Hepatocyte (in vitro differentiated cells): ENCODE data around the gene CHKA. TPM values are rescaled to one million over a fixed set of nuclear protein-coding genes. Genes with fewer than 3 reads are reported as not detected.

Source experiments
- DNase-seq: peaks from one replicate; pipeline ENCODE4 v3.0.0-alpha.2; 2016; ENCODE audit warnings: low spot score
- H2AFZ ChIP-seq: fragments of 200-600 bp; sonication (generic); 2 replicates; pipeline ENCODE4 v1.6.0; 2016; ENCODE audit warnings: antibody characterized with exemption, mild to moderate bottlenecking
- H3K27ac ChIP-seq: fragments of 200-600 bp; sonication (generic); 2 replicates; pipeline ENCODE4 v1.5.1; 2016; ENCODE audit warnings: mild to moderate bottlenecking
- H3K27me3 ChIP-seq: fragments of 200-600 bp; sonication (generic); 2 replicates; pipeline ENCODE4 v1.6.1; 2016
- H3K36me3 ChIP-seq: fragments of 200-600 bp; sonication (generic); replicated peaks from 2 replicates; pipeline ENCODE4 v1.5.1; 2016; ENCODE audit warnings: low read depth; ENCODE audit not compliant: insufficient read depth
- H3K4me1 ChIP-seq: fragments of 200-600 bp; sonication (generic); 2 replicates; pipeline ENCODE4 v1.5.1; 2016; ENCODE audit warnings: mild to moderate bottlenecking, moderate library complexity; ENCODE audit not compliant: insufficient read depth
- H3K4me2 ChIP-seq: fragments of 200-600 bp; sonication (generic); 2 replicates; pipeline ENCODE4 v1.6.0; 2016
- H3K4me3 ChIP-seq: fragments of 200-600 bp; sonication (generic); 2 replicates; pipeline ENCODE4 v1.5.1; 2016; ENCODE audit warnings: mild to moderate bottlenecking
- H3K79me2 ChIP-seq: fragments of 200-600 bp; sonication (generic); 2 replicates; pipeline ENCODE4 v1.6.0; 2017; ENCODE audit warnings: mild to moderate bottlenecking
- H3K9me2 ChIP-seq: fragments of 200-600 bp; sonication (generic); replicated peaks from 2 replicates; pipeline ENCODE4 v1.6.0; 2017; ENCODE audit warnings: mild to moderate bottlenecking; ENCODE audit not compliant: insufficient read depth
- H3K9me3 ChIP-seq: fragments of 200-600 bp; sonication (generic); 2 replicates; pipeline ENCODE4 v1.5.1; 2016; ENCODE audit warnings: low read depth, mild to moderate bottlenecking
- H4K20me1 ChIP-seq: fragments of 200-600 bp; sonication (generic); 2 replicates; pipeline ENCODE4 v1.6.0; 2016; ENCODE audit warnings: mild to moderate bottlenecking; ENCODE audit not compliant: insufficient read depth, poor library complexity, severe bottlenecking
- EZH2 ChIP-seq: fragments of 200-600 bp; sonication (generic); IDR thresholded peaks from 2 replicates; pipeline ENCODE4 v1.6.1; 2016; ENCODE audit warnings: antibody characterized with exemption, mild to moderate bottlenecking, borderline replicate concordance
- EZH2phosphoT487 ChIP-seq: fragments of 200-600 bp; sonication (generic); IDR thresholded peaks from one replicate; pipeline ENCODE4 v1.6.1; 2018; ENCODE audit warnings: antibody characterized with exemption, mild to moderate bottlenecking, low read depth, moderate library complexity; ENCODE audit not compliant: unreplicated experiment, severe bottlenecking
- WGBS: methylation state at CpG from one replicate; pipeline ENCODE4 v1.1.6; 2016; ENCODE audit warnings: low lambda C conversion rate; ENCODE audit errors: missing lambda C conversion rate; 5-methylcytosine and 5-hydroxymethylcytosine counted together
- polyA plus RNA-seq: library from polyadenylated mRNA; unstranded; fragments of >200 nt; fragmentation: Nextera tagmentation; extraction: Ambion mirVana; gene quantifications from 2 replicates; pipeline ENCODE4 v1.2.1, GENCODE V29; 2016
- total RNA-seq: library from RNA; depleted of rRNA; stranded (reverse); fragments of >200 nt; gene quantifications from 2 replicates; pipeline ENCODE4 v1.2.3, GENCODE V29; 2014
- TF ChIP-seq, protein P1 (sequence below): fragments of 200-600 bp; sonication (generic); IDR thresholded peaks from 2 replicates; pipeline ENCODE4 v1.5.1; 2016; ENCODE audit warnings: antibody characterized with exemption, mild to moderate bottlenecking; ENCODE audit not compliant: poor library complexity

The CHKA gene
- total and polyA plus RNA-seq, 2 experiments from 2014 or later: 70.0 to 117 TPM

DNA sequence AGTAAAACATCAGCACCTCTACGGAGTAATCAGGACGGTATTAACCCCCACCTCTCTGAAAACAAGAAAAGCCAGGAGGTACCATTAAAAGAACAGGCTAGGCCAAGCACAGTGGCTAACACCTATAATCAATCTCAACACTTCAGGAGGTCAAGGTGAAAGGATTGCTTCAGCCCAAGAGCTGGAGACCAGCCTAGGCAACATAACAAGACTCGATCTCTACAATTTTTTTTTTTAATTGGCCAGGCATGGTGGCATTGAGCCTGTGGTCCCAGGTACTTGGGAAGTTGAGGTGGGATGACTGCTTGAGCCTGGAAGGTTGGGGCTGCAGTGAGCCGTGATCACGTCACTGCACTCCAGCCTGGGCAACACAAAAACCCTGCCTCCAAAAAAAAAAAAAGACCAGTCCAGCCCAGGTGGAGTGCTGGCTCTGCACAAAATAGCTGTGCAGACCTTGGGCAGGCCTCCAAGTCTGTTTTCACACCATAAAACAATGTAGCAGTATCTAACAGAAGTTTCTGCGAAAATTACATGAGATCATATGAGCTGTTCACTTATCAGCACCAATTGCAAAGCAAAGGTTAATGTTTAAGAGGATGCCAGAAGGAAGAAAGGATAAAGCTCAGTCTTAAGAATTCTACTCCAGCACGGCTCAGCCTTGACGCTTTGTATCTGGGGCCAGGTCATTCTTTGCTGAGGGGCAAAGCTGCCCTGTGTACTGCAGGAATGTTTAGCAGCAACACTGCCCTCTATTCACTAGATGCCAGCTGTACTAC is 14.8 kb downstream of the CHKA start:
- Histone ChIP-seq H3K9me3 (no peaks in the 10 kb centered on the region), H3K9me2 (no peaks in the 10 kb centered on the region), H3K27me3 (no peaks in the 10 kb centered on the region), H3K79me2 (peaks cover 95% of the 10 kb centered on the region), H3K27ac (peak overlapping the region; percentile 81), H4K20me1 (peaks cover 65% of the 10 kb centered on the region), H3K4me1 (peaks cover 31% of the 10 kb centered on the region), H3K36me3 (no peaks in the 10 kb centered on the region), H3K4me2 (peak overlapping the region; percentile 55), H3K4me3 (no peak overlapping the region), H2AFZ (no peak overlapping the region)
- TF ChIP-seq, protein P1, sequence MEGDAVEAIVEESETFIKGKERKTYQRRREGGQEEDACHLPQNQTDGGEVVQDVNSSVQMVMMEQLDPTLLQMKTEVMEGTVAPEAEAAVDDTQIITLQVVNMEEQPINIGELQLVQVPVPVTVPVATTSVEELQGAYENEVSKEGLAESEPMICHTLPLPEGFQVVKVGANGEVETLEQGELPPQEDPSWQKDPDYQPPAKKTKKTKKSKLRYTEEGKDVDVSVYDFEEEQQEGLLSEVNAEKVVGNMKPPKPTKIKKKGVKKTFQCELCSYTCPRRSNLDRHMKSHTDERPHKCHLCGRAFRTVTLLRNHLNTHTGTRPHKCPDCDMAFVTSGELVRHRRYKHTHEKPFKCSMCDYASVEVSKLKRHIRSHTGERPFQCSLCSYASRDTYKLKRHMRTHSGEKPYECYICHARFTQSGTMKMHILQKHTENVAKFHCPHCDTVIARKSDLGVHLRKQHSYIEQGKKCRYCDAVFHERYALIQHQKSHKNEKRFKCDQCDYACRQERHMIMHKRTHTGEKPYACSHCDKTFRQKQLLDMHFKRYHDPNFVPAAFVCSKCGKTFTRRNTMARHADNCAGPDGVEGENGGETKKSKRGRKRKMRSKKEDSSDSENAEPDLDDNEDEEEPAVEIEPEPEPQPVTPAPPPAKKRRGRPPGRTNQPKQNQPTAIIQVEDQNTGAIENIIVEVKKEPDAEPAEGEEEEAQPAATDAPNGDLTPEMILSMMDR: no peak
- TF ChIP-seq EZH2: no peak
- TF ChIP-seq EZH2phosphoT487: no peak
- DNase-seq: peak; percentile 76
- WGBS: 24% methylated on average over 8 of the region's 8 CpGs

DNA sequence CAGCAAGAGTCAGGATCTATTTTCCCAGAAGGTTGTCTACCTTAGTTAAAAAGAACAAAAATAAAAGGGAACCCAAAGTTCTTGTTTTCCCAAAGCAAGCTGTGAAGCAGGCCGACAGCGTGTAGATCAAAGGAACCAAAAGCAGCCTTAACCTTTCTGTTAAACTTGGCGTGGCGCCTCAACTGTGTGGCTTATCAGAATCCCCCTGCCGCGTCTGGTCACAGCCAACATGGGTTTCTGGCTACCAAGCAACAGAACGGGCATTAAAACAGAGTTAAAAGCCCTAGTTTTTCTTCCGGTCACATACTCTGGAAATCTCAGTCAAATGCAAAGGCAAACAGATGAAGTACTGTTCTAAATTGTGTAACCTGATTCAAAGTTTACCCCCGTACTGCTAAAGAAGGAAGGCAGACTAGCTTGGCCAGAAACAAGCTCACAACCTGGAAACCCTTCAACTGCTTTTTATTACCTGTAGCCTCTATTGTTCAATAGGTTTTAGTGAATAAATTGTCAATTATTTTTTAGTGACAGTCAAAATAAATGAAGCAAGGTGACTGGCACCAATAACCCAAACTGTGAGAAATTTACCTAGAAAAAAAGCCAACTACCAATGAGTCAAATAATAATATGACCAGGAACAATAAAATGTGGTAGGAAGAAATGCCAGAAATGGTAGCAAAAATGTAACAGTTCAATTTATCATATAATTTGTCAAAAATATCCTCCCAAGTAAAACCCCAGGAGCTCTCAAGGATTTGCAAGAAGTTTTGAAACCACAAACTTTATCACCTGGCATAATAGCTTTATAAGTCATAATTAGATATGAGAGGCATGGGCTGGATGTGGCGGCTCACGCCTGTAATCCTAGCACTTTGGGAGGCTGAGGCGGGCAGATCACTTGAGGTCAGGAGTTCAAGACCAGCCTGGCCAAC is 21.4 kb downstream of the CHKA start:
- DNase-seq: peak; percentile 49
- H2AFZ ChIP-seq: no peak overlapping the region
- H3K27ac ChIP-seq: peak overlapping the region; percentile 72
- no peaks in the 10 kb centered on the region for H3K9me3 ChIP-seq
- TF ChIP-seq EZH2phosphoT487: no peak
- no peak for TF ChIP-seq EZH2
- TF ChIP-seq, protein P1: no peak
- H3K9me2 ChIP-seq: no peaks in the 10 kb centered on the region
- H3K27me3 ChIP-seq: no peaks in the 10 kb centered on the region
- peak overlapping the region; percentile 71 for H3K4me2 ChIP-seq
- H3K4me1 ChIP-seq: peaks cover 22% of the 10 kb centered on the region
- peaks cover 93% of the 10 kb centered on the region for H3K79me2 ChIP-seq
- WGBS: 25% methylated on average over 12 of the region's 12 CpGs
- H3K4me3 ChIP-seq: no peak overlapping the region
- no peaks in the 10 kb centered on the region for H3K36me3 ChIP-seq
- peaks cover 68% of the 10 kb centered on the region for H4K20me1 ChIP-seq

DNA sequence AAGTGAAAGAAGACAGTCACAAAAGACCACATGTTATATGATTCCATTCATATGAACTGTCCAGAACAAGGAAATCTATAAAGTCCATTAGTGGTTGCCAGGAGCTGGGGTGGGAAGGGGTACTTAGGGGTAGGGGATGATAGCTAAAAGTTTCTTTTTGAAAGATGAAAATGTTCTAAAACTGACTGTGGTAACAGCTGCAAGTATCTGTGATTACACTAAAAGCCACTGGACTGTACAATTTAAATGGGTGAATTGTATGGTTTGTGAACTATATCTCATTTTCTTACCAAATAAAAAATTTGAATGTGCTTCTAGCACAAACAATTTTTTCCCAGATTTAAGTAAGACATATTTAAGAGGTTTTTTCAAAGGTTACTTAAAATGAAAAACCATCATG is 22.1 kb downstream of the CHKA start:
- Histone ChIP-seq H3K4me3 (no peak overlapping the region), H3K79me2 (peaks cover 93% of the 10 kb centered on the region), H3K27me3 (no peaks in the 10 kb centered on the region), H2AFZ (no peak overlapping the region), H4K20me1 (peaks cover 63% of the 10 kb centered on the region), H3K4me1 (peaks cover 19% of the 10 kb centered on the region), H3K4me2 (peak overlapping the region; percentile 71), H3K36me3 (no peaks in the 10 kb centered on the region), H3K9me3 (no peaks in the 10 kb centered on the region), H3K9me2 (no peaks in the 10 kb centered on the region), H3K27ac (peak overlapping the region; percentile 72)
- TF ChIP-seq EZH2: no peak
- TF ChIP-seq, protein P1: no peak
- TF ChIP-seq EZH2phosphoT487: no peak
- no peak for DNase-seq
